Tibial nerve (tissue), 4 donors: Measurements from ENCODE around the gene INO80B. TPM values are rescaled to one million over a fixed set of nuclear protein-coding genes. Genes with fewer than 3 reads are reported as not detected.

ENCODE experiments used
- DNase-seq, 2 donors: peaks; one replicate each; pipeline ENCODE4 v3.0.0-alpha.2; 2019; ENCODE audit warnings: low spot score in 2 of 2
- H3K27ac ChIP-seq, 4 donors: fragments of 200-600 bp; sonication (generic) in 3 of 4; one replicate each; pipeline ENCODE4 v1.5.1; 2017 to 2019; ENCODE audit warnings: mild to moderate bottlenecking in 1 of 4
- H3K27me3 ChIP-seq, 2 donors: fragments of 200-600 bp; sonication (generic) in 1 of 2; one replicate each; pipeline versions ENCODE4 v1.5.1 to v1.6.0; 2017 to 2019
- H3K36me3 ChIP-seq, 3 donors: fragments of 200-600 bp; sonication (generic); one replicate each; pipeline ENCODE4 v1.5.1; 2018 to 2019
- H3K4me1 ChIP-seq, 4 donors: fragments of 200-600 bp; sonication (generic) in 3 of 4; one replicate each; pipeline ENCODE4 v1.5.1; 2017 to 2019
- H3K4me3 ChIP-seq, 4 donors: fragments of 200-600 bp; sonication (generic) in 3 of 4; one replicate each; pipeline ENCODE4 v1.5.1; 2017 to 2019; ENCODE audit warnings: mild to moderate bottlenecking in 1 of 4, moderate library complexity in 1 of 4
- H3K9me3 ChIP-seq, 4 donors: fragments of 200-600 bp; sonication (generic) in 3 of 4; one replicate each; pipeline ENCODE4 v1.5.1; 2017 to 2019
- EP300 ChIP-seq, 2 donors: sonication (generic); formaldehyde crosslinking; IDR thresholded peaks; one replicate each; pipeline ENCODE4 v1.6.1; 2017; ENCODE audit warnings: antibody characterized with exemption in 2 of 2, mild to moderate bottlenecking in 1 of 2
- POLR2A ChIP-seq, 2 donors: fragments of 450-650 bp; IDR thresholded peaks; one replicate each; pipeline ENCODE4 v1.6.1; 2017; ENCODE audit warnings: antibody characterized with exemption in 2 of 2, mild to moderate bottlenecking in 2 of 2, moderate library complexity in 2 of 2
- WGBS, 2 donors: methylation state at CpG; one replicate each; pipeline ENCODE4 v1.1.5; 2018; 5-methylcytosine and 5-hydroxymethylcytosine counted together
- total RNA-seq, 4 donors: library from RNA; depleted of rRNA; stranded (reverse); fragments of >200 nt; gene quantifications; one replicate each; pipeline ENCODE4 v1.1.0, GENCODE V29; 2016
- TF ChIP-seq, protein P1 (sequence below), 5 experiments: fragments of 200-600 bp in 3 of 5; fragments of 450-650 bp in 2 of 5; sonication (generic) in 3 of 5; IDR thresholded peaks; one replicate each; pipeline ENCODE4 v1.5.1; 2016 to 2019; ENCODE audit warnings: antibody characterized with exemption in 5 of 5, mild to moderate bottlenecking in 3 of 5, moderate library complexity in 2 of 5

INO80B gene
- total RNA-seq, 4 donors from 2014 or later = 15.1 to 40.6 (median 27.5) TPM

DNA sequence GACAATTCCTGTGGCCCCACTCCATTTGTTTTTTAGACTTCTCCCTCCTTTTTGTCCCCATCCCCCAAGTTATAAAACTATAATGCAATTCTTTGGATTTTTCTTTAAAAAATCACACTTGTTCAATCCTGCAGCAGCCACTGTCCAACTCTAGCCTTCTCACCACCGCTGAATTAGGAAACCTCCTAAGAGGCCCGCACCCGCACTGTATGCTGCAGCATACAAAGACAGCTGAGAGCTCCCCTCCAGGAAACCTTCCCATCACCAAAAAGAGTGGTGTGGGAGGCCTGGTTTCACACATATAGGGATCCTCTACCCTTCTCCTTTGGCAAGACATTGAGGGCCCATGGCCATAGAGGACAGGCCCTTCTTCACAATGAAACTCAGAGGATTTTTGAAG, 49.7 kb downstream of the INO80B start:
- TF ChIP-seq POLR2A (IDR thresholded peaks at IDR 0.05) (no peak), EP300 (IDR thresholded peaks at IDR 0.05) (no peak)
- TF ChIP-seq, protein P1, sequence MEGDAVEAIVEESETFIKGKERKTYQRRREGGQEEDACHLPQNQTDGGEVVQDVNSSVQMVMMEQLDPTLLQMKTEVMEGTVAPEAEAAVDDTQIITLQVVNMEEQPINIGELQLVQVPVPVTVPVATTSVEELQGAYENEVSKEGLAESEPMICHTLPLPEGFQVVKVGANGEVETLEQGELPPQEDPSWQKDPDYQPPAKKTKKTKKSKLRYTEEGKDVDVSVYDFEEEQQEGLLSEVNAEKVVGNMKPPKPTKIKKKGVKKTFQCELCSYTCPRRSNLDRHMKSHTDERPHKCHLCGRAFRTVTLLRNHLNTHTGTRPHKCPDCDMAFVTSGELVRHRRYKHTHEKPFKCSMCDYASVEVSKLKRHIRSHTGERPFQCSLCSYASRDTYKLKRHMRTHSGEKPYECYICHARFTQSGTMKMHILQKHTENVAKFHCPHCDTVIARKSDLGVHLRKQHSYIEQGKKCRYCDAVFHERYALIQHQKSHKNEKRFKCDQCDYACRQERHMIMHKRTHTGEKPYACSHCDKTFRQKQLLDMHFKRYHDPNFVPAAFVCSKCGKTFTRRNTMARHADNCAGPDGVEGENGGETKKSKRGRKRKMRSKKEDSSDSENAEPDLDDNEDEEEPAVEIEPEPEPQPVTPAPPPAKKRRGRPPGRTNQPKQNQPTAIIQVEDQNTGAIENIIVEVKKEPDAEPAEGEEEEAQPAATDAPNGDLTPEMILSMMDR (IDR thresholded peaks at IDR 0.05) = no peak
- peak overlapping the region in 1 of 4 donors; percentile 79 for H3K27ac ChIP-seq
- DNase-seq = no peak
- no peaks in the 10 kb centered on the region for H3K9me3 ChIP-seq
- H3K27me3 ChIP-seq = peaks cover 0 to 30% of the 10 kb centered on the region in 2 donors
- peaks cover 0 to 67% (median 26%) of the 10 kb centered on the region in 4 donors for H3K4me1 ChIP-seq
- H3K36me3 ChIP-seq = peaks cover 0 to 25% (median 0%) of the 10 kb centered on the region in 3 donors
- no peak overlapping the region for H3K4me3 ChIP-seq
- 91 to 95% methylated on average over 3 of the region's 3 CpGs for WGBS, 2 donors

DNA sequence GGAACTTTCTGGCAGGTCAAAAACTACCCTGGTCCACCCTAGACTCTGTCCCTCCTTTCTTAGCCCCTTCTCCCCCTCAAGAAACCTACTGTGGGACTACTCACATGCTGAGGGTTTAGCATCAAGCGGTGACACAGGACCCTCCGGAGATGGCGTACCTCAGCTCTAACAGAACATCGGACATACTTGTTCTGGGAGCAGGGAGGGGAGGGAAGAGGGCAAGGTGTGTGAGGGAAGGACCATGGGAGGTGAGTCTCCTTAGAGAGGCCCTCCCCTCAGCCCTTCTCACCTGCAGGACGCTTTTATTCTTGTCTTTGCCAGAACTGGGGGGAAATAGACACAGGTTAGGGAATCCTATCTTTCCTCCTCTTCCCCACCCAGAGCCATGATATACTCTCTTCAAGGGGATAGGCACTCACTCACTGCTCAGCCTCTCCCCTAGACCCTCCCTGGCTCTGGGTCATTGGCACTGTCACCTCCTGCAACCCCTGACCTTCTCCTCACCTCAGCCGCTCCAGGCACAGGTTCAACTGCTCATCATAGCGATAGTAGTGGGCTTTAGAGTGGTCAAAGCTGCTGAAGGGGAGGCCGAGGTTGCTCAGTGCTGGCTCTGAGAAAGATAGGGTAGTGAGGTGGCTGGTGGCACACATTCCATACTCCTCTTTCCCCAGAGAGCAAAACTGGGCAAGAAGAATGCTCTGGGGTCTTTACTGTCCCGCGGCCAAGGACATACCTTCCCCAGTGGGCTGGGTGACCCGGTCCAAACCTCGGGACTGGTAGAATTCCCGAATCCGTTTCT, 50.8 kb downstream of the INO80B start:
- Histone ChIP-seq H3K4me1 (peaks cover 0 to 63% (median 23%) of the 10 kb centered on the region in 4 donors), H3K27me3 (peaks cover 0 to 21% of the 10 kb centered on the region in 2 donors), H3K9me3 (no peaks in the 10 kb centered on the region), H3K4me3 (peak overlapping the region in 1 of 4 donors; percentile 5), H3K36me3 (peaks cover 0 to 25% (median 0%) of the 10 kb centered on the region in 3 donors), H3K27ac (no peak overlapping the region)
- WGBS, 2 donors = 96% methylated on average over 14 of the region's 14 CpGs
- no peak for TF ChIP-seq EP300 (IDR thresholded peaks at IDR 0.05)
- TF ChIP-seq, protein P1 (IDR thresholded peaks at IDR 0.05) = no peak
- TF ChIP-seq POLR2A (IDR thresholded peaks at IDR 0.05) = no peak
- no peak for DNase-seq

GRCh38 chr2:74507145-74507925, 52.4 kb downstream of the INO80B start, which contains the start of gene PCGF1:
Gene PCGF1 (minus strand): TSS chr2:74507695. CDS start chr2:74507668, 27 bp downstream.
- peak; percentile 99 to 100 for DNase-seq
- Histone ChIP-seq H3K4me3 (peak within 1 kb of the TSS; percentile 63 to 88 (median 79)), H3K27ac (peak within 1 kb of the TSS; percentile 92 to 99 (median 95)), H3K27me3 (peaks cover 0 to 23% of the 10 kb centered on the region in 2 donors), H3K9me3 (no peaks in the 10 kb centered on the region), H3K36me3 (peaks cover 0 to 25% (median 0%) of the 10 kb centered on the region in 3 donors), H3K4me1 (peaks cover 0 to 53% (median 23%) of the 10 kb centered on the region in 4 donors)
- WGBS, 2 donors = 1% methylated on average over 34 to 41 of the region's 56 CpGs
- TF ChIP-seq, protein P1 (IDR thresholded peaks at IDR 0.05) = peak in 3 of 5 experiments; percentile 11 to 52 (median 35)
- TF ChIP-seq EP300 (IDR thresholded peaks at IDR 0.05) = peak in 1 of 2 donors; percentile 93
- TF ChIP-seq POLR2A (IDR thresholded peaks at IDR 0.05) = peak in 1 of 2 donors; percentile 48

Other genes with a start within 250 kb of the INO80B start
- gene SLC4A5, start 111.7 kb upstream of the INO80B start, total RNA-seq = 10 to 100 TPM in 1 of 4 donors, 1 to 10 TPM in 3; 4.2 to 22.9 (median 9.5) TPM
- 100 to 1,000 TPM; 122 to 157 (median 140) TPM for gene DCTN1, start 74.8 kb upstream of the INO80B start, total RNA-seq
- 10 to 100 TPM in 1 of 4 donors, 1 to 10 TPM in 3; 4.5 to 14.4 (median 5.3) TPM for gene C2orf81, start 33.5 kb upstream of the INO80B start, total RNA-seq
- 10 to 100 TPM in 3 of 4 donors, 1 to 10 TPM in 1; 9.6 to 25.2 (median 18.5) TPM for gene WDR54, start 33.4 kb upstream of the INO80B start, total RNA-seq
- 10 to 100 TPM; 83.4 to 93.1 (median 87.1) TPM for gene RTKN, start 13.2 kb upstream of the INO80B start, total RNA-seq
- gene WBP1, start 3.4 kb downstream of the INO80B start, total RNA-seq = 10 to 100 TPM; 35.7 to 84.6 (median 69.0) TPM
- gene MOGS, start 10.3 kb downstream of the INO80B start, total RNA-seq = 10 to 100 TPM; 30.2 to 52.5 (median 39.7) TPM
- 10 to 100 TPM; 15.9 to 86.1 (median 34.4) TPM for gene MRPL53, start 17.6 kb downstream of the INO80B start, total RNA-seq
- 10 to 100 TPM; 34.7 to 53.1 (median 39.4) TPM for gene CCDC142, start 27.9 kb downstream of the INO80B start, total RNA-seq
- gene TTC31, start 28.0 kb downstream of the INO80B start, total RNA-seq = 10 to 100 TPM; 14.6 to 43.3 (median 36.4) TPM
- 1 to 10 TPM in 2 of 4 donors, under 1 TPM in 2; 0.20 to 4.4 (median 1.6) TPM for gene LBX2, start 44.5 kb downstream of the INO80B start, total RNA-seq
- 10 to 100 TPM in 3 of 4 donors, 1 to 10 TPM in 1; 9.6 to 32.0 (median 19.1) TPM for gene PCGF1, start 52.6 kb downstream of the INO80B start, total RNA-seq
- not detected for gene TLX2, start 59.4 kb downstream of the INO80B start, total RNA-seq
- gene DQX1, start 71.1 kb downstream of the INO80B start, total RNA-seq = 1 to 10 TPM in 1 of 4 donors, not detected in 3; 6.9 TPM
- gene AUP1, start 74.6 kb downstream of the INO80B start, total RNA-seq = 100 to 1,000 TPM; 111 to 207 (median 135) TPM
- gene HTRA2, start 74.8 kb downstream of the INO80B start, total RNA-seq = 10 to 100 TPM; 37.8 to 45.3 (median 42.5) TPM
- gene LOXL3, start 98.9 kb downstream of the INO80B start, total RNA-seq = 10 to 100 TPM in 3 of 4 donors, 1 to 10 TPM in 1; 5.0 to 16.2 (median 13.5) TPM
- 10 to 100 TPM; 22.2 to 34.2 (median 24.2) TPM for gene DOK1, start 99.6 kb downstream of the INO80B start, total RNA-seq
- under 1 TPM in 1 of 4 donors, not detected in 3; 0.21 TPM for gene M1AP, start 193.2 kb downstream of the INO80B start, total RNA-seq
- gene SEMA4F, start 199.2 kb downstream of the INO80B start, total RNA-seq = 10 to 100 TPM in 3 of 4 donors, 1 to 10 TPM in 1; 6.7 to 22.3 (median 11.2) TPM